Endothelial cell of umbilical vein (primary cell): ENCODE measurements around the gene EFHC1. TPM values are rescaled to one million over a fixed set of nuclear protein-coding genes. Genes with fewer than 3 reads are reported as not detected.

Experiments used
- BruUV-seq: library from RNA; stranded (reverse); fragments of 400-500 nt; replicated peaks from 2 replicates; lab custom pipeline; 2021; lab: Mats Ljungman, UMichigan
- CTCF ChIA-PET: fragments of 300-600, 350-600 bp; sonication (Branson Sonifier 250); formaldehyde crosslinking; loops from one replicate; lab custom pipeline; 2021; ENCODE audit warnings: antibody characterized with exemption, inconsistent platforms; lab: Charles Lee
- POLR2A ChIA-PET: fragments of 300-600, 350-600 bp; sonication (Branson Sonifier 250); formaldehyde crosslinking; loops from one replicate; lab custom pipeline; 2021; ENCODE audit warnings: antibody characterized with exemption, inconsistent platforms; lab: Charles Lee
- DNase-seq: peaks from one replicate; pipeline ENCODE4 v3.0.0-alpha.2; 2011; ENCODE audit warnings: low read depth, low spot score
- FAIRE-seq: peaks from 2 replicates; lab custom pipeline; 2011; peaks lifted over from hg19 to GRCh38; lab: Jason Lieb, UNC
- H2AFZ ChIP-seq: 2 replicates; pipeline ENCODE4 v1.6.0; 2012; ENCODE audit warnings: low read depth, low read length, control low read depth, inconsistent platforms
- H3K27ac ChIP-seq: 2 replicates; pipeline ENCODE4 v1.5.1; 2011; ENCODE audit warnings: low read depth, mild to moderate bottlenecking, control low read depth, low read length, moderate library complexity; ENCODE audit not compliant: insufficient read depth
- H3K27me3 ChIP-seq, 2 experiments: 2 replicates each; pipeline versions ENCODE4 v1.6.0 to v1.6.1; 2011; ENCODE audit warnings: low read length in 2 of 2, mixed read lengths in 1 of 2; ENCODE audit not compliant: control insufficient read depth in 2 of 2, insufficient read depth in 2 of 2
- H3K36me3 ChIP-seq, 2 experiments: 2 replicates in 1 of 2; 3 replicates in 1 of 2; pipeline ENCODE4 v1.5.1; 2011; ENCODE audit warnings: low read length in 2 of 2, mild to moderate bottlenecking in 1 of 2, moderate library complexity in 1 of 2; ENCODE audit not compliant: control insufficient read depth in 2 of 2, insufficient read depth in 2 of 2; ENCODE audit errors: extremely low read depth in 1 of 2
- H3K4me1 ChIP-seq: 3 replicates; pipeline ENCODE4 v1.5.1; 2011; ENCODE audit warnings: mild to moderate bottlenecking, low read length; ENCODE audit not compliant: control insufficient read depth, insufficient read depth; ENCODE audit errors: extremely low read depth
- H3K4me2 ChIP-seq: 2 replicates; pipeline ENCODE4 v1.6.1; 2011; ENCODE audit warnings: low read length, control low read depth, mixed read lengths; ENCODE audit not compliant: insufficient read depth
- H3K4me3 ChIP-seq, 3 experiments: fragments of 200-600 bp in 1 of 3; sonication (generic), shearing (Covaris generic) in 1 of 3; replicated peaks in 1 of 3; 2 replicates each; pipeline ENCODE4 v1.5.1; 2011 to 2016; ENCODE audit warnings: control low read depth in 3 of 3, low read length in 3 of 3, mild to moderate bottlenecking in 2 of 3, inconsistent platforms in 1 of 3, low read depth in 1 of 3, moderate library complexity in 1 of 3; ENCODE audit not compliant: insufficient read depth in 1 of 3
- H3K79me2 ChIP-seq: 2 replicates; pipeline ENCODE4 v1.6.0; 2012; ENCODE audit warnings: low read length, inconsistent platforms; ENCODE audit not compliant: control insufficient read depth, insufficient read depth
- H3K9ac ChIP-seq: replicated peaks from 2 replicates; pipeline ENCODE3; 2011; ENCODE audit warnings: low read length, control low read depth; ENCODE audit not compliant: insufficient read depth; ENCODE audit errors: extremely low read depth
- H3K9me1 ChIP-seq: replicated peaks from 3 replicates; pipeline ENCODE4 v1.6.0; 2011; ENCODE audit warnings: mild to moderate bottlenecking, low read length; ENCODE audit not compliant: control insufficient read depth, insufficient read depth; ENCODE audit errors: extremely low read depth
- H3K9me3 ChIP-seq: replicated peaks from 2 replicates; pipeline ENCODE4 v1.5.1; 2012; ENCODE audit warnings: low read length, inconsistent platforms; ENCODE audit not compliant: control insufficient read depth, insufficient read depth
- H4K20me1 ChIP-seq: replicated peaks from 2 replicates; pipeline ENCODE3; 2011; ENCODE audit warnings: mild to moderate bottlenecking, low read length; ENCODE audit not compliant: control insufficient read depth, insufficient read depth; ENCODE audit errors: extremely low read depth
- CTCF ChIP-seq, 2 donors: IDR thresholded peaks; 1 replicate in 1 of 2; 2 replicates in 1 of 2; pipeline ENCODE4 v1.5.1; 2011; ENCODE audit warnings: low read length in 2 of 2, mild to moderate bottlenecking in 2 of 2, moderate library complexity in 2 of 2, control low read depth in 1 of 2, inconsistent platforms in 1 of 2, low read depth in 1 of 2; ENCODE audit not compliant: insufficient read depth in 1 of 2; ENCODE audit errors: extremely low read depth in 1 of 2
- EZH2 ChIP-seq: IDR thresholded peaks from 2 replicates; pipeline ENCODE4 v1.6.1; 2012; ENCODE audit warnings: borderline replicate concordance, low read depth, mild to moderate bottlenecking, moderate library complexity, low read length, inconsistent platforms; ENCODE audit not compliant: severe bottlenecking
- FOS ChIP-seq: IDR thresholded peaks from 2 replicates; pipeline ENCODE4 v1.6.1; 2011; ENCODE audit warnings: mild to moderate bottlenecking, low read length, moderate library complexity, borderline replicate concordance; ENCODE audit not compliant: insufficient read depth
- GATA2 ChIP-seq: IDR thresholded peaks from 2 replicates; pipeline ENCODE4 v1.7.0; 2011; ENCODE audit warnings: low read depth, mild to moderate bottlenecking, moderate library complexity, mixed read lengths, low read length; ENCODE audit not compliant: insufficient read length, insufficient read depth
- JUN ChIP-seq: IDR thresholded peaks from 2 replicates; pipeline ENCODE4 v1.6.1; 2011; ENCODE audit warnings: borderline replicate concordance, low read depth; ENCODE audit not compliant: insufficient read length, insufficient read depth
- MAX ChIP-seq: IDR thresholded peaks from 2 replicates; pipeline ENCODE4 v1.6.1; 2011; ENCODE audit not compliant: insufficient read depth, insufficient read length
- MYC ChIP-seq: IDR thresholded peaks from one replicate; pipeline ENCODE4 v1.6.1; 2011; ENCODE audit warnings: mild to moderate bottlenecking, low read depth, low read length
- POLR2A ChIP-seq: IDR thresholded peaks from 2 replicates; pipeline ENCODE4 v1.6.1; 2012; ENCODE audit warnings: low read depth, mild to moderate bottlenecking, control low read depth, low read length
- POLR2AphosphoS5 ChIP-seq: IDR thresholded peaks from 2 replicates; pipeline ENCODE4 v1.6.1; 2012; ENCODE audit warnings: low read depth, mild to moderate bottlenecking, control low read depth, low read length, moderate library complexity; ENCODE audit not compliant: insufficient read depth
- dilution Hi-C: fragments of 300-500 bp; cut with MboI; formaldehyde crosslinking; loops from one replicate; pipeline ENCODE4 v1.15.0; 2019; ENCODE audit warnings: low sequenced_read_pairs; ENCODE audit not compliant: extremely low pct_ligation_motif_present
- intact Hi-C: fragments of 100-400 bp; cut with micrococcal nuclease; formaldehyde crosslinking; loops from one replicate; pipeline ENCODE4 v1.10.0; 2022
- polyA plus RNA-seq, 4 experiments: library from polyadenylated mRNA; depleted of rRNA in 3 of 4; stranded (reverse) in 3 of 4; unstranded in 1 of 4; fragments of >200 nt; gene quantifications; 2 replicates each; pipeline versions ENCODE4 v1.2.1 to v1.2.3, GENCODE V29; 2011 to 2012; ENCODE audit warnings: missing spikeins in 1 of 4
- total RNA-seq: library from RNA; stranded (reverse); gene quantifications from 2 replicates; pipeline ENCODE4 v1.2.3, GENCODE V29; 2021

The EFHC1 gene
- total and polyA plus RNA-seq, 2 donors (not counting 3 experiments of a cell fraction or from before 2014, with no cell fraction given): 14.6 to 17.6 TPM

- Histone ChIP-seq H3K36me3 (no peaks in the 10 kb centered on the region), H3K9me1 (no peaks in the 10 kb centered on the region), H3K27ac (no peak overlapping the region), H3K4me1 (no peaks in the 10 kb centered on the region), H3K9ac (no peak overlapping the region), H3K4me3 (no peak overlapping the region), H3K79me2 (no peaks in the 10 kb centered on the region), H4K20me1 (no peaks in the 10 kb centered on the region), H3K4me2 (no peak overlapping the region), H3K9me3 (no peaks in the 10 kb centered on the region), H2AFZ (no peak overlapping the region), H3K27me3 (no peaks in the 10 kb centered on the region)
- dilution Hi-C loops (no loop called here), intact Hi-C loops (no loop called here)
- no peak for FAIRE-seq
- no TSS peak for BruUV-seq
- POLR2A ChIA-PET: no interaction called here
- TF ChIP-seq POLR2AphosphoS5 (no peak), GATA2 (no peak), CTCF (IDR thresholded peaks at IDR 0.05; ENCODE audit: extremely low read depth in 1 of 2, insufficient read depth in 1 of 2, low read depth in 1 of 2, low read length in 2 of 2) (no peak), MYC (no peak), FOS (no peak), MAX (no peak), JUN (no peak), POLR2A (no peak), EZH2 (no peak)
- CTCF ChIA-PET: no interaction called here
- DNase-seq: no peak
Measured at GRCh38 chr6:52474173-52474572, 54.0 kb downstream of the EFHC1 start.
